ENCODE measurements around the gene PKIB.
A peak's percentile ranks its signal among the peaks of the same experiment; 100 is the strongest.
"Not testable (repeated sequence)": the region's sequence is repeated elsewhere in the genome, so short reads cannot be mapped to it uniquely, and the experiment has no call there.

PKIB gene

GRCh38 chr6:122621638-122622037 is 11.4 kb downstream of the PKIB start:
- no peak for DNase-seq

GRCh38 chr6:122622479-122622878 is 12.3 kb downstream of the PKIB start:
- peak; percentile 48 to 53 for DNase-seq

GRCh38 chr6:122623279-122623678 is 13.1 kb downstream of the PKIB start:
- no peak for DNase-seq

GRCh38 chr6:122624853-122625252 is 14.6 kb downstream of the PKIB start:
- no peak for DNase-seq

- no peak for DNase-seq
Measured at GRCh38 chr6:122628714-122629113, 18.5 kb downstream of the PKIB start.

GRCh38 chr6:122631571-122632249 is 21.5 kb downstream of the PKIB start:
- DNase-seq = no peak

GRCh38 chr6:122640366-122640765 is 30.2 kb downstream of the PKIB start:
- DNase-seq = no peak

- no peak for DNase-seq
Measured at GRCh38 chr6:122641819-122642218, 31.6 kb downstream of the PKIB start.

GRCh38 chr6:122642604-122643003 is 32.4 kb downstream of the PKIB start:
- DNase-seq = not testable (repeated sequence)

GRCh38 chr6:122645256-122645655 is 35.1 kb downstream of the PKIB start:
- DNase-seq = no peak

- no peak for DNase-seq
Measured at GRCh38 chr6:122647765-122648164, 37.6 kb downstream of the PKIB start.

- no peak for DNase-seq
Measured at GRCh38 chr6:122648726-122649125, 38.5 kb downstream of the PKIB start.

- no peak for DNase-seq
Measured at GRCh38 chr6:122649701-122650100, 39.5 kb downstream of the PKIB start.

GRCh38 chr6:122650403-122650802 is 40.2 kb downstream of the PKIB start:
- DNase-seq = no peak

- no peak for DNase-seq
Measured at GRCh38 chr6:122651031-122651430, 40.8 kb downstream of the PKIB start.

GRCh38 chr6:122651604-122652003 is 41.4 kb downstream of the PKIB start:
- DNase-seq = no peak

- no peak for DNase-seq
Measured at GRCh38 chr6:122652431-122652830, 42.2 kb downstream of the PKIB start.

GRCh38 chr6:122653094-122653493 is 42.9 kb downstream of the PKIB start:
- DNase-seq = no peak

GRCh38 chr6:122654012-122654411 is 43.8 kb downstream of the PKIB start:
- no peak for DNase-seq

GRCh38 chr6:122657601-122658000 is 47.4 kb downstream of the PKIB start:
- no peak for DNase-seq

- DNase-seq = no peak
Measured at GRCh38 chr6:122660296-122660695, 50.1 kb downstream of the PKIB start.

- DNase-seq = no peak
Measured at GRCh38 chr6:122663981-122664380, 53.8 kb downstream of the PKIB start.

GRCh38 chr6:122665929-122666328 is 55.7 kb downstream of the PKIB start:
- DNase-seq = no peak

GRCh38 chr6:122666418-122666817 is 56.2 kb downstream of the PKIB start:
- no peak for DNase-seq

GRCh38 chr6:122669418-122669817 is 59.2 kb downstream of the PKIB start:
- DNase-seq = no peak

Data from NCI-H187 (cell line).